Pancreas (tissue), 10 donors: Measurements from ENCODE around the gene GNAS. TPM values are rescaled to one million over a fixed set of nuclear protein-coding genes. Genes with fewer than 3 reads are reported as not detected.
A peak's percentile ranks its signal among the peaks of the same experiment; 100 is the strongest.

ENCODE experiments used
- ATAC-seq, 4 donors: fragments of 200-7000 bp; cut with Tn5 transposase; one replicate each; pipeline versions ENCODE4 v1.8.0 to v1.9.1; 2020; ENCODE audit warnings: mild to moderate bottlenecking in 4 of 4, moderate library complexity in 4 of 4
- DNase-seq, 6 donors: peaks; one replicate each; pipeline ENCODE4 v3.0.0-alpha.2; 2020
- FAIRE-seq: peaks from 2 replicates; lab custom pipeline; 2012; peaks lifted over from hg19 to GRCh38; lab: Jason Lieb, UNC
- H3K27ac ChIP-seq, 4 donors: fragments of 200-600 bp; sonication (generic); 1 replicate in 3 of 4; 2 replicates in 1 of 4; pipeline versions ENCODE4 v1.5.0 to v1.8.0; 2020
- H3K27me3 ChIP-seq, 4 donors: fragments of 200-600 bp; one replicate each; pipeline ENCODE4 v1.8.0; 2021
- H3K36me3 ChIP-seq, 3 donors: fragments of 200-600 bp; sonication (generic) in 1 of 3; one replicate each; pipeline versions ENCODE4 v1.5.0 to v1.8.0; 2020 to 2021
- H3K4me1 ChIP-seq, 3 donors: fragments of 200-600 bp; one replicate each; pipeline ENCODE4 v1.8.0; 2021
- H3K4me3 ChIP-seq, 4 donors: fragments of 200-600 bp; sonication (generic) in 2 of 4; one replicate each; pipeline versions ENCODE4 v1.5.0 to v1.8.0; 2020 to 2021
- H3K9me3 ChIP-seq, 4 donors: fragments of 200-600 bp; one replicate each; pipeline ENCODE4 v1.8.0; 2021
- CTCF ChIP-seq, 4 donors: fragments of 200-600 bp; sonication (generic) in 3 of 4; IDR thresholded peaks; one replicate each; pipeline versions ENCODE4 v1.5.0 to v1.8.0; 2021; ENCODE audit warnings: antibody characterized with exemption in 4 of 4
- WGBS, 2 donors: extraction: QIAGEN DNeasy Blood & Tissue Kit; methylation state at CpG; one replicate each; pipeline ENCODE4 v1.1.7; 2013; 5-methylcytosine and 5-hydroxymethylcytosine counted together
- intact Hi-C, 3 donors: fragments of 100-400 bp; cut with DNase I; formaldehyde crosslinking; loops; one replicate each; pipeline versions ENCODE4 v1.11.1 to v1.14.2; 2022
- polyA plus RNA-seq, 2 donors: library from polyadenylated mRNA; stranded (reverse); fragments of 200-250 nt; gene quantifications; one replicate each; pipeline ENCODE4 v1.2.3, GENCODE V29; 2013
- total RNA-seq, 6 donors: library from RNA; stranded (reverse); fragmentation: NEBNext Ultra II Directional in 4 of 6; extraction: Animal tissue kit (Norgen Biotek cat#: 25700) in 4 of 6; gene quantifications; one replicate each; pipeline versions ENCODE4 v1.2.1 to v1.2.4, GENCODE V29; 2021 to 2023
- donor health status: healthy with polysubstance abuse.
- donor health status: DM: no; HTN: no; CAD: no; lungs with moderate emphysema.
- donor health status: DM: no; HTN: no; CAD: no.
- donor health status: control.
- donor health status: control.
- donor health status: Bipolar disorder and iron deficiency.
- donor health status: DM: yes; HTN: yes; CAD: no.
- donor health status: DM: no; HTN: no; CAD: no.
- donor health status: DM: no; HTN: no; CAD: no.
- donor health status: DM: yes; HTN: yes; CAD: no.

GNAS gene
- total and polyA plus RNA-seq, 8 donors: 349 to 2,220 (median 627) TPM

- no peak for DNase-seq
- 89 to 92% methylated on average over 5 of the region's 5 CpGs for WGBS, 2 donors
- no peak for TF ChIP-seq CTCF (IDR thresholded peaks at IDR 0.05)
- intact Hi-C loops: no loop called here
- no peak for ATAC-seq
- Histone ChIP-seq H3K4me3 (no peak overlapping the region), H3K27ac (peak overlapping the region in 2 of 4 donors; percentile 73 to 77), H3K36me3 (peaks cover 9 to 56% (median 20%) of the 10 kb centered on the region in 3 donors), H3K27me3 (no peaks in the 10 kb centered on the region), H3K4me1 (peaks cover 24 to 32% (median 26%) of the 10 kb centered on the region in 3 donors), H3K9me3 (no peaks in the 10 kb centered on the region)
- FAIRE-seq: no peak
These were observed 53.6 kb downstream of the GNAS start for GRCh38 chr20:58906111-58906510.

- no peaks in the 10 kb centered on the region for H3K27me3 ChIP-seq
- DNase-seq (peak in 1 of 6 donors; percentile 31), FAIRE-seq (no peak), ATAC-seq (peak; percentile 52 to 77 (median 69))
- H3K4me3 ChIP-seq: peak overlapping the region in 1 of 4 donors; percentile 20
- H3K9me3 ChIP-seq: no peaks in the 10 kb centered on the region
- peaks cover 24 to 32% (median 26%) of the 10 kb centered on the region in 3 donors for H3K4me1 ChIP-seq
- peaks cover 9 to 62% (median 23%) of the 10 kb centered on the region in 3 donors for H3K36me3 ChIP-seq
- H3K27ac ChIP-seq: peak overlapping the region; percentile 49 to 77 (median 64)
- TF ChIP-seq CTCF (IDR thresholded peaks at IDR 0.05): no peak
- WGBS, 2 donors: 25 to 32% methylated on average over 3 of the region's 3 CpGs
- intact Hi-C loops: no loop called here
These were observed 54.4 kb downstream of the GNAS start for GRCh38 chr20:58906894-58907293.

- DNase-seq: peak; percentile 70 to 95 (median 89)
- no peaks in the 10 kb centered on the region for H3K9me3 ChIP-seq
- H3K27ac ChIP-seq: peak overlapping the region; percentile 49 to 77 (median 64)
- H3K36me3 ChIP-seq: peaks cover 9 to 62% (median 23%) of the 10 kb centered on the region in 3 donors
- peaks cover 24 to 32% (median 26%) of the 10 kb centered on the region in 3 donors for H3K4me1 ChIP-seq
- 3 to 4% methylated on average over 13 of the region's 13 CpGs for WGBS, 2 donors
- no peaks in the 10 kb centered on the region for H3K27me3 ChIP-seq
- no peak for FAIRE-seq
- ATAC-seq: peak; percentile 94 to 95 (median 94)
- intact Hi-C loops: no loop called here
- H3K4me3 ChIP-seq: peak overlapping the region in 1 of 4 donors; percentile 20
- no peak for TF ChIP-seq CTCF (IDR thresholded peaks at IDR 0.05)
These were observed 55.0 kb downstream of the GNAS start for GRCh38 chr20:58907320-58908137.

GRCh38 chr20:58908221-58908620, 55.7 kb downstream of the GNAS start:
- no peak for FAIRE-seq
- Histone ChIP-seq H3K4me1 (peaks cover 24 to 32% (median 26%) of the 10 kb centered on the region in 3 donors), H3K36me3 (peaks cover 9 to 62% (median 23%) of the 10 kb centered on the region in 3 donors), H3K27me3 (no peaks in the 10 kb centered on the region), H3K9me3 (no peaks in the 10 kb centered on the region), H3K4me3 (no peak overlapping the region), H3K27ac (peak overlapping the region; percentile 49 to 77 (median 64))
- DNase-seq: no peak
- intact Hi-C loops: no loop called here
- TF ChIP-seq CTCF (IDR thresholded peaks at IDR 0.05): no peak
- WGBS, 2 donors: 36 to 41% methylated on average over 4 of the region's 4 CpGs
- no peak for ATAC-seq
